Measurements from ENCODE around the gene CBLIF.

The CBLIF gene

GRCh38 chr11:59877784-59878183, 32.5 kb upstream of the CBLIF start:
- H3K27me3 ChIP-seq (ENCODE audit: insufficient read depth, low read length, poor library complexity, severe bottlenecking), result no peaks in the 10 kb centered on the region
- H3K9me2 ChIP-seq (replicated peaks; ENCODE audit: low read depth, low read length), result no peaks in the 10 kb centered on the region
- H3K9ac ChIP-seq (ENCODE audit: low read depth, low read length, poor library complexity, severe bottlenecking), result no peak overlapping the region
- no peaks in the 10 kb centered on the region for H3K36me3 ChIP-seq (ENCODE audit: insufficient read depth, low read length)
- no peak overlapping the region for H3K4me2 ChIP-seq (ENCODE audit: low read depth, low read length, poor library complexity, severe bottlenecking)
- no peaks in the 10 kb centered on the region for H4K20me1 ChIP-seq (ENCODE audit: insufficient read depth, low read length, poor library complexity, severe bottlenecking)
- H3K4me1 ChIP-seq (ENCODE audit: insufficient read depth, low read length, poor library complexity, severe bottlenecking), result no peaks in the 10 kb centered on the region
- no peaks in the 10 kb centered on the region for H3K79me2 ChIP-seq (ENCODE audit: insufficient read depth, low read length)
- no peak for TF ChIP-seq EZH2phosphoT487 (IDR thresholded peaks at IDR 0.05; ENCODE audit: borderline replicate concordance)
- no peak for TF ChIP-seq CTCF (conservative IDR thresholded peaks at IDR 0.05; ENCODE audit: low read length)
- H3K9me3 ChIP-seq (ENCODE audit: insufficient read depth, low read depth, low read length), result no peaks in the 10 kb centered on the region
- H3K4me3 ChIP-seq (ENCODE audit: low read length, poor library complexity, severe bottlenecking), result no peak overlapping the region
- no peaks in the 10 kb centered on the region for H3F3A ChIP-seq (ENCODE audit: low read depth)
- H2AFZ ChIP-seq (ENCODE audit: low read length), result no peak overlapping the region

DNA sequence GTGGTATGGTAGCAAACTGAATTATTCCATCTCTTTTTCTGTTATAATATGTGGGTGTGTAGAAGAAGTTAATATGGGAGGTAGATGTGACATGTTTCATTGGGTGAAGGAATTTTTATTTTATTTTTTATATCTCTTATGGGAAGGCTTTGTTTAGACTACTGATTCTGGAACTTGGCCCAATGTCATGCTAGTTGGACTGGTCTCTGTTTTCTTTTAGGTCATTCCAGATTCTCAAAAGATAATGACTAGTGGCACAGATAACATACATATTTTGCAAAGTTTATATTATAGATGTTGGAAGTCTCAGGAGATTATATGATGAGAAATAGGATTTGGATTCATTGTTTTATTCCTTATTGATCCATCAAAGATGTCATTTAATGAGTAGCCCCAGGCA, 32.0 kb upstream of the CBLIF start:
- Histone ChIP-seq H3F3A (ENCODE audit: low read depth) (no peaks in the 10 kb centered on the region), H3K9ac (ENCODE audit: low read depth, low read length, poor library complexity, severe bottlenecking) (no peak overlapping the region), H4K20me1 (ENCODE audit: insufficient read depth, low read length, poor library complexity, severe bottlenecking) (no peaks in the 10 kb centered on the region), H3K27me3 (ENCODE audit: insufficient read depth, low read length, poor library complexity, severe bottlenecking) (no peaks in the 10 kb centered on the region), H3K36me3 (ENCODE audit: insufficient read depth, low read length) (no peaks in the 10 kb centered on the region), H3K4me1 (ENCODE audit: insufficient read depth, low read length, poor library complexity, severe bottlenecking) (no peaks in the 10 kb centered on the region), H3K4me3 (ENCODE audit: low read length, poor library complexity, severe bottlenecking) (no peak overlapping the region), H3K9me3 (ENCODE audit: insufficient read depth, low read depth, low read length) (no peaks in the 10 kb centered on the region), H3K9me2 (replicated peaks; ENCODE audit: low read depth, low read length) (no peaks in the 10 kb centered on the region), H3K4me2 (ENCODE audit: low read depth, low read length, poor library complexity, severe bottlenecking) (no peak overlapping the region), H3K79me2 (ENCODE audit: insufficient read depth, low read length) (no peaks in the 10 kb centered on the region), H2AFZ (ENCODE audit: low read length) (no peak overlapping the region)
- no peak for TF ChIP-seq CTCF (conservative IDR thresholded peaks at IDR 0.05; ENCODE audit: low read length)
- TF ChIP-seq EZH2phosphoT487 (IDR thresholded peaks at IDR 0.05; ENCODE audit: borderline replicate concordance), result no peak

- H4K20me1 ChIP-seq (ENCODE audit: insufficient read depth, low read length, poor library complexity, severe bottlenecking), result no peaks in the 10 kb centered on the region
- no peak for TF ChIP-seq CTCF (conservative IDR thresholded peaks at IDR 0.05; ENCODE audit: low read length)
- TF ChIP-seq EZH2phosphoT487 (IDR thresholded peaks at IDR 0.05; ENCODE audit: borderline replicate concordance), result no peak
- H3K9me2 ChIP-seq (replicated peaks; ENCODE audit: low read depth, low read length), result no peaks in the 10 kb centered on the region
- no peak overlapping the region for H3K4me3 ChIP-seq (ENCODE audit: low read length, poor library complexity, severe bottlenecking)
- H3K4me2 ChIP-seq (ENCODE audit: low read depth, low read length, poor library complexity, severe bottlenecking), result no peak overlapping the region
- no peaks in the 10 kb centered on the region for H3K36me3 ChIP-seq (ENCODE audit: insufficient read depth, low read length)
- no peaks in the 10 kb centered on the region for H3K9me3 ChIP-seq (ENCODE audit: insufficient read depth, low read depth, low read length)
- no peak overlapping the region for H3K9ac ChIP-seq (ENCODE audit: low read depth, low read length, poor library complexity, severe bottlenecking)
- H3K4me1 ChIP-seq (ENCODE audit: insufficient read depth, low read length, poor library complexity, severe bottlenecking), result no peaks in the 10 kb centered on the region
- no peaks in the 10 kb centered on the region for H3K27me3 ChIP-seq (ENCODE audit: insufficient read depth, low read length, poor library complexity, severe bottlenecking)
- no peaks in the 10 kb centered on the region for H3F3A ChIP-seq (ENCODE audit: low read depth)
- no peak overlapping the region for H2AFZ ChIP-seq (ENCODE audit: low read length)
- H3K79me2 ChIP-seq (ENCODE audit: insufficient read depth, low read length), result no peaks in the 10 kb centered on the region
These were observed 30.7 kb upstream of the CBLIF start for GRCh38 chr11:59875856-59876519.
